Cardiac muscle cell (in vitro differentiated cells and primary cell): ENCODE measurements around the gene HELZ2. TPM values are rescaled to one million over a fixed set of nuclear protein-coding genes. Genes with fewer than 3 reads are reported as not detected.

Source experiments
- DNase-seq, 2 donors: peaks; one replicate each; pipeline versions ENCODE4 v3.0.0 to v3.0.0-alpha.2; 2010 to 2017; ENCODE audit warnings: low read depth in 1 of 2, low spot score in 1 of 2
- H3K27ac ChIP-seq: fragments of 200-600 bp; sonication (generic); 2 replicates; pipeline ENCODE4 v1.5.1; 2016
- H3K27me3 ChIP-seq: fragments of 200-600 bp; sonication (generic); 2 replicates; pipeline ENCODE4 v1.6.0; 2016; ENCODE audit warnings: control low read depth
- H3K36me3 ChIP-seq: fragments of 200-600 bp; sonication (generic); 2 replicates; pipeline ENCODE4 v1.5.1; 2016; ENCODE audit warnings: control low read depth
- H3K4me1 ChIP-seq: fragments of 200-600 bp; sonication (generic); 2 replicates; pipeline ENCODE4 v1.8.1; 2017; ENCODE audit warnings: low read depth, mild to moderate bottlenecking, mixed run types
- H3K4me3 ChIP-seq: fragments of 200-600 bp; sonication (generic); 2 replicates; pipeline ENCODE4 v1.5.1; 2016; ENCODE audit warnings: mild to moderate bottlenecking
- H3K9me3 ChIP-seq: fragments of 200-600 bp; sonication (generic); 2 replicates; pipeline ENCODE4 v1.5.1; 2017; ENCODE audit warnings: low read depth, mild to moderate bottlenecking, control low read depth
- CTCF ChIP-seq: IDR thresholded peaks from 2 replicates; pipeline ENCODE4 v1.5.1; 2012; ENCODE audit warnings: low read depth, mild to moderate bottlenecking, low read length
- polyA plus RNA-seq: library from polyadenylated mRNA; unstranded; fragments of >200 nt; fragmentation: Nextera tagmentation; extraction: Ambion mirVana; gene quantifications from 2 replicates; pipeline ENCODE4 v1.2.1, GENCODE V29; 2016
- total RNA-seq: library from RNA; depleted of rRNA; stranded (reverse); fragments of >200 nt; gene quantifications from 2 replicates; pipeline ENCODE4 v1.2.3, GENCODE V29; 2016

Gene HELZ2
- total and polyA plus RNA-seq, 2 experiments from 2014 or later, result 1.7 to 14.3 TPM

GRCh38 chr20:63585616-63586565 is 11.9 kb upstream of the HELZ2 start:
- Histone ChIP-seq H3K9me3 (no peaks in the 10 kb centered on the region), H3K27me3 (no peaks in the 10 kb centered on the region), H3K4me1 (no peaks in the 10 kb centered on the region), H3K36me3 (peaks cover 8% of the 10 kb centered on the region), H3K4me3 (no peak overlapping the region), H3K27ac (no peak overlapping the region)
- no peak for TF ChIP-seq CTCF
- DNase-seq, result no peak

- Histone ChIP-seq H3K9me3 (no peaks in the 10 kb centered on the region), H3K4me3 (no peak overlapping the region), H3K4me1 (no peaks in the 10 kb centered on the region), H3K36me3 (no peaks in the 10 kb centered on the region), H3K27me3 (no peaks in the 10 kb centered on the region), H3K27ac (no peak overlapping the region)
- TF ChIP-seq CTCF, result no peak
- DNase-seq, result no peak
Observed at GRCh38 chr20:63582382-63583063, 8.5 kb upstream of the HELZ2 start.

- Histone ChIP-seq H3K4me3 (no peak overlapping the region), H3K36me3 (no peaks in the 10 kb centered on the region), H3K27me3 (no peaks in the 10 kb centered on the region), H3K4me1 (no peaks in the 10 kb centered on the region), H3K9me3 (no peaks in the 10 kb centered on the region), H3K27ac (no peak overlapping the region)
- DNase-seq, result peak; percentile 44 to 58
- TF ChIP-seq CTCF, result peak; percentile 48
Observed at GRCh38 chr20:63580796-63581461, 6.9 kb upstream of the HELZ2 start.

DNA sequence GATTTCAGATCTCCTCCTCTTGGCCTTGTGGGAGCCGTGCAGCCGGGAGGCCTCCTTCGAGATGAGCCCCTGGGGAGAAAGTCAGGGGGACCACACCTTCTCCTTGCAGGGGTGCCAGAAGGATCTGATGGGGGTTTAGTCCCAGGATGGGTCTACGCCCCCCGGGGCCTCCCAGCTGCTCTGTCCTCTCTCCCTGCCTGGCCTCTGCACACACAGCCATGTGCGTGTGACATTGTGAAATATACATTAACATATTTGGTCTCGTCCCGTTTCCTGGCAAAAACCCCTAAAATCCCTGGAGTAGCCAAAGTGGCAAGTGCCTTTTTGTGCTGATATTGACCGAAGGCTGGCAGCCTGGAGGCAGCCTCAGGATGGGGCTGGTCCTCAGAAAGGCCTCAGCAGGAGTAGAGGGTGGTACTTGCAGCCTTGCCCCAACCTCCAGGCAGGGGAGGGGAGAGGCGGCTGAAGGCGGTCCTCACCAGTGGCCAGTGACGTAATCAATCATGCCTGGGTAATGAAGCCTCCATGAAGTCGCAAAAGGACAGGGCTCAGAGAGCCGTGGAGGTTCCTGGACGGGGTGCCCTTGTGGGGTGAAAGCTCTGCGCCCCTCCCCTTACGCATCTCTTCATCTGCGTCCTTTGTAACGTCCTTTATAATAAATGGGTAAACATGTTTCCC is 5.1 kb upstream of the HELZ2 start:
- Histone ChIP-seq H3K27me3 (no peaks in the 10 kb centered on the region), H3K4me3 (no peak overlapping the region), H3K36me3 (no peaks in the 10 kb centered on the region), H3K27ac (no peak overlapping the region), H3K9me3 (no peaks in the 10 kb centered on the region), H3K4me1 (no peaks in the 10 kb centered on the region)
- no peak for TF ChIP-seq CTCF
- no peak for DNase-seq
